ENCODE measurements around the gene DNAJC17.

DNA sequence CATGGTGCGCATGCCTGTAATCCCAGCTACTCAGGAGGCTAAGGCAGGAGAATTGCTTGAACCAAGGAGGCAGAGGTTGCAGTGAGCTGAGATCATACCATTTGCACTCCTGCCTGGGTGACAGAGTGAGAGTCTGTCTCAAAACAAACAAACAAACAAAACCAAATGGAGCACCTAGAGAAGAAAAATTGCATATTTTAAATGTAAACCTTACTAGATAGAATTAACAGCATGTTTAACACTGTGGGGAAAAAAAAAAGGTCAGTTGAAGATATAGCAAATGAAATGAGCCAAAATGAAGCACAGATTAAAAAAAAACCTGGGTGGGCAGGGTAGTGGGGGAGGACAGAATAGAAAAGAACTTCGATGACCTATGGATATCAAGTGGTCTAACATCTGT lies 13.9 kb upstream of the DNAJC17 start:
- TF ChIP-seq, protein P1, sequence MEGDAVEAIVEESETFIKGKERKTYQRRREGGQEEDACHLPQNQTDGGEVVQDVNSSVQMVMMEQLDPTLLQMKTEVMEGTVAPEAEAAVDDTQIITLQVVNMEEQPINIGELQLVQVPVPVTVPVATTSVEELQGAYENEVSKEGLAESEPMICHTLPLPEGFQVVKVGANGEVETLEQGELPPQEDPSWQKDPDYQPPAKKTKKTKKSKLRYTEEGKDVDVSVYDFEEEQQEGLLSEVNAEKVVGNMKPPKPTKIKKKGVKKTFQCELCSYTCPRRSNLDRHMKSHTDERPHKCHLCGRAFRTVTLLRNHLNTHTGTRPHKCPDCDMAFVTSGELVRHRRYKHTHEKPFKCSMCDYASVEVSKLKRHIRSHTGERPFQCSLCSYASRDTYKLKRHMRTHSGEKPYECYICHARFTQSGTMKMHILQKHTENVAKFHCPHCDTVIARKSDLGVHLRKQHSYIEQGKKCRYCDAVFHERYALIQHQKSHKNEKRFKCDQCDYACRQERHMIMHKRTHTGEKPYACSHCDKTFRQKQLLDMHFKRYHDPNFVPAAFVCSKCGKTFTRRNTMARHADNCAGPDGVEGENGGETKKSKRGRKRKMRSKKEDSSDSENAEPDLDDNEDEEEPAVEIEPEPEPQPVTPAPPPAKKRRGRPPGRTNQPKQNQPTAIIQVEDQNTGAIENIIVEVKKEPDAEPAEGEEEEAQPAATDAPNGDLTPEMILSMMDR (IDR thresholded peaks at IDR 0.05): no peak
- no peak for TF ChIP-seq POLR2AphosphoS5 (IDR thresholded peaks at IDR 0.05; ENCODE audit: low read depth, low read length)
- TF ChIP-seq SIN3A (IDR thresholded peaks at IDR 0.05; ENCODE audit: borderline replicate concordance, insufficient read depth, low read depth, low read length): no peak
- TF ChIP-seq, protein P2, sequence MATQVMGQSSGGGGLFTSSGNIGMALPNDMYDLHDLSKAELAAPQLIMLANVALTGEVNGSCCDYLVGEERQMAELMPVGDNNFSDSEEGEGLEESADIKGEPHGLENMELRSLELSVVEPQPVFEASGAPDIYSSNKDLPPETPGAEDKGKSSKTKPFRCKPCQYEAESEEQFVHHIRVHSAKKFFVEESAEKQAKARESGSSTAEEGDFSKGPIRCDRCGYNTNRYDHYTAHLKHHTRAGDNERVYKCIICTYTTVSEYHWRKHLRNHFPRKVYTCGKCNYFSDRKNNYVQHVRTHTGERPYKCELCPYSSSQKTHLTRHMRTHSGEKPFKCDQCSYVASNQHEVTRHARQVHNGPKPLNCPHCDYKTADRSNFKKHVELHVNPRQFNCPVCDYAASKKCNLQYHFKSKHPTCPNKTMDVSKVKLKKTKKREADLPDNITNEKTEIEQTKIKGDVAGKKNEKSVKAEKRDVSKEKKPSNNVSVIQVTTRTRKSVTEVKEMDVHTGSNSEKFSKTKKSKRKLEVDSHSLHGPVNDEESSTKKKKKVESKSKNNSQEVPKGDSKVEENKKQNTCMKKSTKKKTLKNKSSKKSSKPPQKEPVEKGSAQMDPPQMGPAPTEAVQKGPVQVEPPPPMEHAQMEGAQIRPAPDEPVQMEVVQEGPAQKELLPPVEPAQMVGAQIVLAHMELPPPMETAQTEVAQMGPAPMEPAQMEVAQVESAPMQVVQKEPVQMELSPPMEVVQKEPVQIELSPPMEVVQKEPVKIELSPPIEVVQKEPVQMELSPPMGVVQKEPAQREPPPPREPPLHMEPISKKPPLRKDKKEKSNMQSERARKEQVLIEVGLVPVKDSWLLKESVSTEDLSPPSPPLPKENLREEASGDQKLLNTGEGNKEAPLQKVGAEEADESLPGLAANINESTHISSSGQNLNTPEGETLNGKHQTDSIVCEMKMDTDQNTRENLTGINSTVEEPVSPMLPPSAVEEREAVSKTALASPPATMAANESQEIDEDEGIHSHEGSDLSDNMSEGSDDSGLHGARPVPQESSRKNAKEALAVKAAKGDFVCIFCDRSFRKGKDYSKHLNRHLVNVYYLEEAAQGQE (IDR thresholded peaks at IDR 0.05; ENCODE audit: insufficient read depth in 1 of 2, low read depth in 2 of 2, low read length in 1 of 2): no peak
- TF ChIP-seq TCF7L2 (IDR thresholded peaks at IDR 0.05; ENCODE audit: low read depth, low read length): no peak
